GM19328 (cell line): Measurements from ENCODE around the gene ZNF385D.
"Not testable (repeated sequence)": the region's sequence is repeated elsewhere in the genome, so short reads cannot be mapped to it uniquely, and the experiment has no call there.

Experiments
- ATAC-seq: cut with Tn5 transposase; IDR thresholded peaks from one replicate; pipeline ENCODE4 v1.9.1; 2021; ENCODE audit warnings: mild to moderate bottlenecking, moderate library complexity; ENCODE audit not compliant: unreplicated experiment

ZNF385D gene

DNA sequence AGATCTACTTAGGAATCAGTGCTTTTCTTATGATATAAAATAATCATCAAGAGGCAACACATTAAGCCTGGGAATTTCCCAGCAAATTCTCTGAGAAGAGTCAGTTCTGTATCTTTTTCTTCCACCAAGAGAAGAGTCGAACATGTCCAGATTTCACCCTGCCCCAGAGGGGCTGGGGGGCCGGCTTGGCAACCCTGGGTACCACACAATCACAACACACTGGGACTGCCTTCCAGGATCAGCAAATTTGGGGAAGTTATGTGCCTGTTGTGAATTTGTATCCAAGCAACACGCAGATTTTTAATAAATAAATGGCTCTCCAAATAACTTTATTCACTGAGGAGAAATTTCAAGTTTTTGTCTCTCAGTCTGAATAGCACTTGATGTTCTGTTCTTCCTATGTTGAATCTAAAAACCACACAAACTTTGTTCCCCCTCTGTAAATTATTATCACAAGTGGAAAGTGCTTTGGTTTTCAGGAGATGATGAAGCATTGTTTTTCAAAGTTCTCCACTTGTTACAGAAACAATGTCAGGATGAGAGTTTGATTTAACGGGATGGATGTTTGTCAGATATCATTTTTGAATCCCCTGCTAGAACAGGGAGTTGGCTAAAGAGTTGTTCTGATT is 357.2 kb downstream of the ZNF385D start:
- ATAC-seq: no peak

DNA sequence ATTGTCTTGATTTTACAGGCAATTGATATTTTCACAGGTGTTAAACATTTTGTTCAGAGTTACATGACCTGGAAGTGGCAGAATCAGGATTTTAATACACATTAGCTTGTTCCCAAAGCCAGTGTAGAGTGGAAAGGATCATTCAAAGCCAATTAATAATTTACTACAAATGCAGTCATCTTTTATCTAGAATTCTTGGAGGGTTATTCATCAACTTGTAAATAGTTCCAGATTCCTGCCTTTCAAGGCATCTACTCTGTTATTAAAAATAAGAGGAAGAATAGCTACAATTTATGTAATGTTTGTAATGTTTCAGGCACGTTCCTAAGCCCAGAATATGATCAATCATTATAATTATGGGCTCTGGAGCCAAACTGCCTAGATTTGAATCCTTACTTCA is 358.5 kb downstream of the ZNF385D start:
- ATAC-seq: no peak

DNA sequence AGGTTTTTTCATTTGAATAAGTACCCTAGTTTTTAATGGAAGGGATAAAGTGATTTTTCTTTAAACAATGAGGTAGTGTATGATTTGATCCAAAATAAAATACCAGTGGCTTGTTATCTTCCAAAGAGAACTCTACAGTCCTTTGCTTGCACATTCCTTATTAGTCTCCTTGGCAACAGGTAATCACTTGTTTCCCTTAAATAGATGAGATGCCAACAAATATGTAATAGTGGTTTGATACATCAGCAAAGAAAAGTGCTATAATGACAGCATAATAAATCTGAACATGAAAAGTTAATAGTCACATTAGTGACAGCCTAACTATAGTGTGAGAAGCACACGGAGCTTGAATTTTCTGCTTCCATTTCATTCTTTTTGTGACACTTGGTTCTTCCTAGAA is 360.2 kb downstream of the ZNF385D start:
- no peak for ATAC-seq

DNA sequence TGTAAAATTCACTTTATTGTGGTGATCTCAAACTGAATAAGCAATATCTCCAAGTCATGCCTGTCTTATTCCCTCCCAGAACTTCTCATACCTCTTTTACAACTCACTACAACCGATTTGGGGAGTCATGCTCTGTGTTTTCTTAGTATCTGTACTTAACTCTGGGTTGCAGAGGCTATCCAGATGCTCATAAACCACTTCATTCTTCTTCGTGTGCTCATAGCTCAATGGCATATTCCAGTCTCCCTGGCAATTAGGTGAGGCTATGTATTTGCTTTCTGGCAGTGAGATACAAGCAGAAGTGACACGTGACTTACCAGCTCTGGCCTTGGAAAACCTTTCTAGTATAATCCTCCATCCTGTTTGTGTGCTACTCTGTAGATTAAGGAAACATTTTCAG is 360.9 kb downstream of the ZNF385D start:
- no peak for ATAC-seq

DNA sequence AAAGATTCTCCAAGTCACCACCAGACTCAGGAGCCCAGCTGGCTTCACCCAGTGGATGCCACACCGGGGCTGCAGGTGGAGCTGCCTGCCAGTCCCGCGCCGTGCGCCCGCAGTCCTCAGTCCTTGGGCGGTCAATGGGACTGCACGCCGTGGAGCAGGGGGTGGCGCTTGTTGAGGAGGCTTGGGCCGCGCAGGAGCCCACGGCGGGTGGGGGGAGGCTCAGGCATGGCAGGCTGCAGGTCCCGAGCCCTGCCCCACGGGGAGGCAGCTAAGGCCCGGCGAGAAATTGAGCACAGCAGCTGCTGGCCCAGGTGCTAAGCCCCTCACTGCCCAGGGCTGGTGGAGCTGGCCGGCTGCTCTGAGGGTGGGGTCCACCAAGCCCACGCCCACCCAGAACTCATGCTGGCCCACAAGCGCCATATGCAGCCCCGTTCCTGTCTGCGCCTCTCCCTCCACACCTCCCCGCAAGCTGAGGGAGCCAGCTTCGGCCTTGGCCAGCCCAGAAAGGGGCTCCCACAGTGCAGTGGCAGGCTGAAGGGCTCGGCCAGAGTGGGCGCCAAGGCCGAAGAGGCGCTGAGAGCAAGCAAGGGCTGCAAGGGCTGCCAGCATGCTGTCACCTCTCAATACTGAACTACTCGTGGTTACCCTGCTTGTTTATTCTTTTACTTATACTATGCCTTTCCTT is 363.7 kb downstream of the ZNF385D start:
- ATAC-seq: not testable (repeated sequence)

DNA sequence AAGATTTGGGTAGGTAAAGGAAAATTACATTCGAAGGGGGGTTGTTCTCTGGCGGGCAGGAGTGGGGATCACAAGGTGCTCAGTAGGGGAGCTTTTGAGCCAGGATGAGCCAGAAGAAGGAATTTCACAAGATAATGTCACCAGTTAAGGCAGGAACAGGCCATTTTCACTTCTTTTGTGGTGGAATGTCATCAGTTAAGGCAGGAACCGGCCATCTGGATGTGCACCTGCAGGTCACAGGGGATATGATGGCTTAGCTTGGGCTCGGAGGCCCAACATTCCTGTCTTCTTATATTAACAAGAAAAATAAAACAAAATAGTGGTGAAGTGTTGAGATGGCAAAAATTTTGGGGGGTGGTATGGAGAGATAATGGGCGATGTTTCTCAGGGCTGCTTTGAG is 373.0 kb downstream of the ZNF385D start:
- not testable (repeated sequence) for ATAC-seq

DNA sequence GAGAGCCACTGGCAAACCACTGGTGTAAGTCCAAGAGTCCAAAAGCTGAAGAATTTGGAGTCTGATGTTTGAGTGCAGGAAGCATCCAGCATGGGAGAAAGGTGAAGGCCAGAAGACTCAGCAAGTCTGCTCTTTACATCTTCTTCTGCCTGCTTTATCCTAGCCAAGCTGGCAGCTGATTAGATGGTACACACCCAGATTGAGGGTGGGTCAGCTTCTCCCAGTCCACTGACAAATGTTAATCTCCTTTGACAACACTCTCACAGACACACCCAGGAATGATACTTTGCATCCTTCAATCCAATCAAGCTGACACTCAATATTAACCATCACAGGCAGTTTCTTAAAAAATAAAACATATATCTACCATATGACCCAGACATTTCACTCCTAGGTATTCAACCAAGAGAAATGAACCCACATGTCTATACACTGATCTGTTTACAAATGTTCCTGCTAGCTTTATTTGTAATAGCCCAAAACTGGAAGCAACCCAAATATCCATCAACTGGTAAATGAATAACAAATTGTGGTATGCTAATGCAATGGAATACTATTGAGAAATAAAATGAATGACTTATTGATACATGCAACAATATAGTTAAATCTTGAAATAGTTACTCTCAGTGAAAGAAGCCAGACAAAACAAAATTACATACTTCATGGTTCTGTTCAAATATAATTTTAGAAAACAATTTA is 373.8 kb downstream of the ZNF385D start:
- no peak for ATAC-seq

DNA sequence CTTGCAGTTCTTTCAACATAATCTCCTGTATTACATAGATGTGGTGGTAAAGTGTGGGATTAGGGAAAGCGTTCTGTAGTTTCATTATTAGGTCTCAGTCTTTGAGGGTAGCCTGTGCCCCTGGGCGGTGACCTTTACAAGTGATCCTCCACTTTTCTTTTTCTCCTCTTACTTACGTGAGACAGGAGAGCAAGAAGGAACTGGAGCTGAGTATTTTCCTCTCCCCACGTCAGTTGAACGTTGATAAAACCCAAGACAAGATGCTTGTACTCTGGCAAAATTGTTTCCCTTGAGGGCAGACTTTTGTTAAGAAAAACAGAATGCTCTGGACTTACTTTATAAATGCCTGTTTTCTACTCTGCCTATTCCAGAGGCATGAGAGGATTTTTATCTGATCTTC is 378.7 kb downstream of the ZNF385D start:
- ATAC-seq: no peak
